CD4-positive, alpha-beta T cell treated with Interleukin-17A for 4 hours (primary cell): ENCODE data around the gene KIRREL3.
"Not testable (repeated sequence)": the region's sequence is repeated elsewhere in the genome, so short reads cannot be mapped to it uniquely, and the experiment has no call there.

Experiments
- DNase-seq: peaks from one replicate; pipeline ENCODE4 v3.0.0-alpha.2; 2020; ENCODE audit warnings: mixed read lengths

Gene KIRREL3

GRCh38 chr11:126391970-126392632, 608.5 kb downstream of the KIRREL3 start:
- no peak for DNase-seq

- no peak for DNase-seq
Observed at GRCh38 chr11:126391286-126391954, 609.1 kb downstream of the KIRREL3 start.

GRCh38 chr11:126390272-126390867, 610.2 kb downstream of the KIRREL3 start:
- DNase-seq: no peak

- no peak for DNase-seq
Observed at GRCh38 chr11:126387857-126388256, 612.7 kb downstream of the KIRREL3 start.

GRCh38 chr11:126386729-126387071, 613.9 kb downstream of the KIRREL3 start:
- DNase-seq: not testable (repeated sequence)

- no peak for DNase-seq
Observed at GRCh38 chr11:126385991-126386728, 614.4 kb downstream of the KIRREL3 start.

- DNase-seq: no peak
Observed at GRCh38 chr11:126384449-126385070, 616.0 kb downstream of the KIRREL3 start.

- DNase-seq: no peak
Observed at GRCh38 chr11:126383339-126384335, 616.9 kb downstream of the KIRREL3 start.

GRCh38 chr11:126382641-126383040, 617.9 kb downstream of the KIRREL3 start:
- not testable (repeated sequence) for DNase-seq

- not testable (repeated sequence) for DNase-seq
Observed at GRCh38 chr11:126381960-126382359, 618.6 kb downstream of the KIRREL3 start.

GRCh38 chr11:126380909-126381308, 619.7 kb downstream of the KIRREL3 start:
- no peak for DNase-seq

- no peak for DNase-seq
Observed at GRCh38 chr11:126378763-126379162, 621.8 kb downstream of the KIRREL3 start.

GRCh38 chr11:126375726-126376125, 624.8 kb downstream of the KIRREL3 start:
- DNase-seq: no peak

- not testable (repeated sequence) for DNase-seq
Observed at GRCh38 chr11:126374562-126375300, 625.8 kb downstream of the KIRREL3 start.

GRCh38 chr11:126373389-126374066, 627.0 kb downstream of the KIRREL3 start:
- DNase-seq: not testable (repeated sequence)
